M059J (cell line): Measurements from ENCODE around the gene USP4. TPM values are rescaled to one million over a fixed set of nuclear protein-coding genes. Genes with fewer than 3 reads are reported as not detected.
"Not testable (repeated sequence)": the region's sequence is repeated elsewhere in the genome, so short reads cannot be mapped to it uniquely, and the experiment has no call there.

ENCODE experiments used
- DNase-seq: peaks from one replicate; pipeline ENCODE4 v3.0.0-alpha.2; 2012; ENCODE audit warnings: low read depth
- total RNA-seq: library from RNA; depleted of rRNA; stranded (reverse); fragments of >200 nt; shearing (Covaris generic); gene quantifications from 2 replicates; pipeline ENCODE4 v1.2.3, GENCODE V29; 2014; rRNA removed

Gene USP4
- total RNA-seq, 1 experiment from 2014 or later: 13.9 TPM

DNA sequence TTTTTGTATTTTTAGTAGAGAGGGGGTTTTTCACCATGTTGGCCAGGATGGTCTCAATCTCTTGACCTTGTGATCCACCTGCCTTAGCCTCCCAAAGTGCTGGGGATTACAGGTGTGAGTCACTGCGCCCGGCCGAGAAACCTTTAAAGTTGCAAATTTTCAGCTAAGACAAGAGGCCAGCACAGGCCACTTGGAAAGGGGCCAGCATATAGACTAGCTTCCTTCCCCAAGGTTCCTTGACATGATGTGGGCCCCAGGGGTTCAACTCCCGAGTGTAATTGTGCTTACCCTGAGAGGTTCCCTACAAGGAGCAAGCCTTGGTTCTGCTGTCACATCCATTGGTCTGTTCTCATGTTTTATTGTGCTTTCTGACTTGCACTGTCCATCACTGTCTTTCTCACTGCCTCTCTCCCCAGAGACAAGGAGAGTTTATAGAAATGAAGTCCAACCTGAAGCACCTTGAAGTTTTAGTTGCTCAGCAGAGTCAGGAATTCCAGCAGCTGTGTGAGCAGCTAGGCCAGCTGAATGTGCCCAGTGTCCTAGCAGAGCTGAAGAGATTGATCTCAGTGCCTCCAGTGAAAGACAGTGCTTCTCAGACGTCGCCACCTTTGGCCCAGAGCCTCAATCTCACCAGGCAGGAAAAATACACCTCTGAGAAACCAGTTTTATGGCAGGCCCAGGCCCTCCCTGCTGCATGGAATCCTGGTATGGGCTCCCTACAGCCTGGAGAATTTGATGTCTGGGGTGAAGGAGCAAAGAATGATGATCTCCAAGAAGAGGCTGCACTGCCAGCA is 83.9 kb downstream of the USP4 start:
- no peak for DNase-seq

DNA sequence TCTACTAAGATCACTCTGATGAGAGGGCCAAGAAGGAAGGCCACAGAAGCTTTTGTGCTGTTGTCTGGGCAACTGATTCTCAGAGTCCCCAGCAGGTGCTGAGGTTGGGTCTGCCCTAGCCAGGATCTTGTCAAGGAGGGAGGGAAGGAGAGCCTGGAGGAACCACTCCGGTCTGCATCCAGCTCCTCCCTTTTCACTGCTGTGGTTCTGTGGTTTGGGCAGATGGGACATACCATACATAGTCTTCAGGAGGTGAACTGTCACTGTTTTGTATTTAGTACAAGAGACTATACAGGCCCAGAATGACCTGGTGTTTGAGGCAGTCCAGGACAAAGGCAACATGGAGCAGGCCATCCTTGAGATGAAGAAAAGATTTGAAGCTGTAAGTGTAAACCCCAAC is 84.7 kb downstream of the USP4 start:
- peak; percentile 47 for DNase-seq

DNA sequence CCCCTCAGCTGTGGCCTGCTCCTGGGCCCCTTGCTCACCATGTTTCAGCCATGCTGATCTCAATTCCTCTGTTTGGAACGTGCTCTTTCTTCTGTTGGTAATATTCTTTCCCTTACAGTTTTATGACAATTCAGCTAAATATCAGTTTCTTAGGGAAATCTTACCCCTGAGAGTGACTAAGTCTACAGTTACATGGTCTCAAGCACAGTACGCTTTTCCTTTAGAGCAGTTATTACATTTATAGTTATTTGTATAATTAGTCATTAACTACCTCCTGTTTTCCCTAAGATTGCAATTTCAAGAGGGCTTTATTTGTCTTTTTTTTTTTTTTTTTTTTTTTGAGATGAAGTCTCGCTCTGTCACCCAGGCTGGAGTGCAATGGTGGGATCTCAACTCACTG is 86.3 kb downstream of the USP4 start:
- DNase-seq: no peak

DNA sequence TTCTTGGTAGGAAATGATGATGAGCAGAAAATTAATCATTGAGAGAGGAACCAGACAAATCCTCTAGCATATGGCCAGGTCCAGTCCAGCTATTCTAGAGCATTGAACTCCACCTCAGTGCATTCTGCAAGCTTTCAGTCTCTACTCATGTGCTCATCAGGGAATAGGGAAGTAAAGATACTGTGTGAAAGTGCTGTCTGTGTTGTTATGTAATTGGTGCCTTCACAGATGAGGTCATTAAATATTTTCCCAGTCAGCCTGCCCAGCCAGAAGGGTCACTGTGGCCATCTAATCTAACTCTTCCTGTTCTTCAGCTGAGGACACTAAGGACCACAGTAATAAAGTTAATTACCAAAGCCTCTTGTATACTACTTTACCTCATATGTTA is 91.0 kb downstream of the USP4 start:
- peak; percentile 15 for DNase-seq

DNA sequence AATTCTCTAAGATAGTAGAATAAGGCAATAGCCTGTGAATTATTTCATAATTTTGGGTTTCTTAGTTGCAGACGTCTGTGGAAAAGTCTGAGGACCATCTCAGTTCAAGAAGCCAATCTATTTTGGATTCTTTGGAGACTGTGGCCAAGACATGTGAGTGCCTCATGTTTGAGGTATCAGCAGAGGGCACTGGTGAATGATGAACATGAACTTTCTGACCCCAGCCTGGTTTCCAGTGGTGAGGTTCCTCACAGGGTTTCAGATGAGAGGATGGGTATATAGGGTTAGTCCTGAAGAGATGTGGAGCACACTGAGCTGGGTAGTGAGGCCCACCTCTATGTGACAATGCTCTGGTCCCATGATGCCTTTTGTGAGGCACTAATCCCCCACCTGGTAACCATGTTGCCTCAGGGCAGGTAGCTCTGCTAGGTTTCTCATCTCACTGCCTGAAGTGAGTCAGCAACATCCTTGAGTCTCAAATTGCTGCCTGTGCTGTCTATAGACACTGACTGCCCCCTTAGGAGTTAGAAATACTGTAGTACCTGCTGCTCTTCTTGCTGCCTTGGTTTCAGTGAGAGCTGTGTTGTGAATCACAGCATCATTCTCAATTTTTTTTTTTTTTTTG is 95.2 kb downstream of the USP4 start:
- peak; percentile 81 for DNase-seq

DNA sequence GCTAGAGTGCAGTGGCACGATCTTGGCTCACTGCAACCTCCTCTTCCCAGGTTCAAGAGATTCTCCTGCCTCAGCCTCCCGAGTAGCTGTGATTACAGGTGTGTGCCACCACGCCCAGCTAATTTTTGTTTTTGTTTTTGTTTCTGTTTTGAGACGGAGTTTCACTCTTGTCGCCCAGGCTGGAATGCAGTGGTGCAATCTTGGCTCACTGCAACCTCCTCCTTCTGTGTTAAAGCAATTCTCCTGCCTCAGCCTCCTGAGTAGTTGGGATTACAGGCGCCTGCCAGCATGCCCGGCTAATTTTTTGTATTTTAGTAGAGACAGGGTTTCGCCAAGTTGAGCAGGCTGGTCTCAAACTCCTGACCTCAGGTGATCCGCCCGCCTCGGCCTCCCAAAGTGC is 99.8 kb downstream of the USP4 start:
- DNase-seq: not testable (repeated sequence)

DNA sequence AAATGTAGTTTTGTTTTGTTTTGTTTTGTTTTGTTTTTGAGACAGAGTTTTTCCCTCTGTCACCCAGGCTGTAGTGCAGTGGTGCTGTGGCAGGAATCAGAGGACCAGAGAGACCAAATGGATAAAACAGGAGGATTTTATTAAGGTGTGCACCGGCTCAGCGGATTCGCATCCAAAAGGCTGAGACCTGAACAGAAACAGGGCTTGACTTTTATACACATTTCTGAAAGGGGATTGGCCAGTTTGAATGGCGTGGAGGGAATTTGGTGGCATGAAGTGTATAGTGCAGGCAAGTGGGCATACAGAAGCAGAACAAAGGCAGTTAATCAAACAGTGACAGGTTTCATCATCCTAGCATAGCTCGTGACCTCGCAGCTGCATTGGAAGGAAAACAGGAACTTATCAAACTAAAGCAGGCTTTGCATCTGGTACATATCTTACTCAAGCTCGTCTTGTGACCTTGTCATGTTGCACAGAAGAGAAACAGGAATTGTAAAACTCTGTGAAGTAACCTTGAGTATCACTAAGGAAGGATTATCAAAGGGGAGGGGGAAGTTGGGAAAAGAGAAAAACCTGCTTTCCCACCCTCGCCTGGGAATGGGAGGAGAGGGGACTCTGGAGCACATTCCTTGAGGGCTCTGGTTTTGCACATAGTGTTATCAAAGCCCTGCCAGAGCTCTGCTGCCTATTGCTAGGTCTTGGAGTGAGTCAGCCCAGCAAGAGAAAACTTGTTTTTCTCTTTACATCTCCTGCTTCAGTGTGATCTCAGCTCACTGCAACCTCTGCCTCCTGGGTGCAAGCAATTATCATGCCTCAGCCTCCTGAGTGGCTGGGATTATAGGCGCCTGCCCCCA is 101.4 kb downstream of the USP4 start:
- DNase-seq: no peak

DNA sequence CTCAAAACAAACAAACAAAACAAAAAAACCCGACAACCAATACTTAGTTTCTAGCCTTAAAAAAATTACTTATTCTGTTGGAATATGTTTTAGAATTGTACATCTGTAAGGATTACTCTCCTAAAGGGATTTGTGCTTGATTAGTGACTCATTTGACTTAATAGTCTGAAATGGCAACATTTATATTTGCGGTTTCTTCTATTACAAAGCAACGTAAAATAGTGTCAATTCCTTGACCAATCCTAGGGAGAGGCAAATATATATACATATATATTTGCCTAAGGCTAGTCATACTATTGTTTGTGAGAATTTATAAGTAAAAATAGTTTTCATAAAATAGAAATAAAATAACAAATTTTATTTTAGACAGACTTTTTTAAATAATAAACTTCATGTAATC is 102.5 kb downstream of the USP4 start:
- DNase-seq: no peak

DNA sequence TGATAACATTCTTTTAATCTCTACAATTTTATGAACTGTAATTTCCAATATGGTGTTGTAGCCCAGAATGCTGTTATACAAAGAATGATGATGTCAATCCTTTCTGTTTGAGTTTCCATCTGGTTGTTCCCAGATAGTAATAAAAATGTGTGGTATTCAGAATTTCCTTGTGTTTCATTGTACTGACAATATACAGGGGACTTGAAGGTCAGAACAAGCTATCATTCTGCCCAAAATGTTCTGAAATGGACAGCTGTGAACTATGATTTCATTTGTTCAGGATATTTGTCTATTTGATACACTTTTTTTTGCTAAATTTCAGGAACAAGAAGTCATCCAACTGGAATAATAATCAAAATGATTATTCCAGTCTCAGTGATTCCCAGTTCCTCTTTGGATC is 103.6 kb downstream of the USP4 start:
- no peak for DNase-seq

DNA sequence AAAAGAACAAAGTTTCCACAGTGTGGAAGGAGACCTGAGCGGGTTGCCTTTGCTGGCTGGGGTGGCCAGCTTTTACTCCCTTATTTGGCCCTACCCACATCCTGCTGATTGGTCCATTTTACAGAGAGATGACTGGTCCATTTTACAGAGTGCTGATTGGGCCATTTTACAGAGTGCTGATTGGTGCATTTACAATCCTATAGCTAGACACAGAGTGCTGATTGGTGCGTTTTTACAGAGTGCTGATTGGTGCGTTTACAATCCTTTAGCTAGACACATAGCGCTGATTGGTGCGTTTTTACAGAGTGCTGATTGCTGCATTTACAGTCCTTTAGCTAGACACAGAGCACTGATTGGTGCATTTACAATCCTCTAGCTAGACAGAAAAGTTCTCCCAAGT is 111.0 kb downstream of the USP4 start:
- not testable (repeated sequence) for DNase-seq

Other genes with a start within 250 kb of the USP4 start
- 44.8 and 62.9 TPM in 2 replicates for gene QRICH1, start 246.0 kb downstream of the USP4 start, total RNA-seq
- gene QARS1, start 235.3 kb downstream of the USP4 start, total RNA-seq: 129 and 170 TPM in 2 replicates
- gene USP19, start 219.2 kb downstream of the USP4 start, total RNA-seq: 13.1 and 34.5 TPM in 2 replicates
- gene LAMB2, start 207.0 kb downstream of the USP4 start, total RNA-seq: 229 and 329 TPM in 2 replicates
- gene CCDC71, start 173.7 kb downstream of the USP4 start, total RNA-seq: 19.0 and 19.6 TPM in 2 replicates
- gene KLHDC8B, start 168.5 kb downstream of the USP4 start, total RNA-seq: 2.9 and 5.0 TPM in 2 replicates
- 0.34 and 4.7 TPM in 2 replicates for gene C3orf62, start 62.8 kb downstream of the USP4 start, total RNA-seq
- 169 and 207 TPM in 2 replicates for gene GPX1, start 18.3 kb upstream of the USP4 start, total RNA-seq
- 398 and 500 TPM in 2 replicates for gene RHOA, start 71.9 kb upstream of the USP4 start, total RNA-seq
- 22.4 and 27.3 TPM in 2 replicates for gene TCTA, start 72.4 kb upstream of the USP4 start, total RNA-seq
- gene AMT, start 82.4 kb upstream of the USP4 start, total RNA-seq: 0.12 and 0.32 TPM in 2 replicates
- 1.2 and 1.7 TPM in 2 replicates for gene NICN1, start 89.3 kb upstream of the USP4 start, total RNA-seq
- gene DAG1, start 130.2 kb upstream of the USP4 start, total RNA-seq: 79.8 and 104 TPM in 2 replicates
- 0.07 and 0.27 TPM in 2 replicates for gene BSN, start 214.4 kb upstream of the USP4 start, total RNA-seq